Inflammatory macrophage (primary cell): ENCODE data around the gene CHGA.

Experiments
- DNase-seq, 2 donors: peaks; one replicate each; pipeline ENCODE4 v3.0.0-alpha.2; 2020 to 2022

Gene CHGA

DNA sequence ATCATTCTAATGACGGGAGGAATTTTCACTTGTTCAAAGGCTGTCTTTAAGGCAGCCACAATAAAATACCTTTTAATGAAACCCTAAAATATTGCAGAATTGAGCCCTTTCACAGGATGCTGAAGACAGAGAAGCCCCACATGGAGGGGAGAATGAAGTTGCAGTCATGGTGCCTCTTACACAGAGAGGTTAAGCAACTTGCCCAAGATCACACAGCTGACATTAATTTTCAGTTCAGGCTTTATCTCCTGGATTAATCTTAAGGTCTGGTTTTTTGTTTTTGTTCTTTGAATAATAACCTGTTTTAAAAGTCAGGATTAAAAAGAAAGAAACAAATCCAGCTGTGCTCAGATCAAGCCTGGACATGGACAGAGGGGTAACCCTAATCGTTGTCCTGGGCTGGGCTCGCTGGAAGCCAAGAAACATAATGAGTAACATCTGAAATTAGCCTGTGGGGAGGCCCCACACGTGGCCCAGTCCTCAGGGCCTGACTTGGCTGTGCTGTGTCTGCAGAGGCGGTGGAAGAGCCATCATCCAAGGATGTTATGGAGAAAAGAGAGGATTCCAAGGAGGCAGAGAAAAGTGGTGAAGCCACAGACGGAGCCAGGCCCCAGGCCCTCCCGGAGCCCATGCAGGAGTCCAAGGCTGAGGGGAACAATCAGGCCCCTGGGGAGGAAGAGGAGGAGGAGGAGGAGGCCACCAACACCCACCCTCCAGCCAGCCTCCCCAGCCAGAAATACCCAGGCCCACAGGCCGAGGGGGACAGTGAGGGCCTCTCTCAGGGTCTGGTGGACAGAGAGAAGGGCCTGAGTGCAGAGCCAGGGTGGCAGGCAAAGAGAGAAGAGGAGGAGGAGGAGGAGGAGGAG is 8.0 kb downstream of the CHGA start:
- no peak for DNase-seq

GRCh38 chr14:92931681-92932447 is 8.9 kb downstream of the CHGA start:
- no peak for DNase-seq

GRCh38 chr14:92932448-92933395 is 9.8 kb downstream of the CHGA start:
- DNase-seq = no peak

DNA sequence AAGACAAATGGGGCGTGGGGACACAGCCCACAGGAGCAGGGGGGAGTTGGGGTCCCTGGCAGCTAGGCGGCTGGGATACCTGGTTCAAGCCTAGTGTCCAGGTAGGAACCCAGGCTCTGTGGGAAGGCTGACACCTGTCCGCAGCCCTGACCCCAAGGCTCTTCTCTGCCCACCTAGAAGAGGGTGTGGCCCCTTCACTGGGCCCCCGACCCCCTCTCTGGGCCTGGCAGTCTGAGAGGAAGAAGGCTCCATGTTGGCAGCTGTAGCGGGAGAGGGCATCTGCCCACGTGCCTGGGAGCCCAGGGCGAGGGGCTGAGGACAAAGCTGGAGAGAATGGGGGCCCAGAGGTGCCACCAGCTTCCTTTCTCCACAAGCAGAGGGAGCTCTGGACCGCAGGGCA is 10.5 kb downstream of the CHGA start:
- no peak for DNase-seq

- DNase-seq = no peak
Measured at GRCh38 chr14:92934196-92935085, 11.5 kb downstream of the CHGA start.

GRCh38 chr14:92935446-92935845 is 12.5 kb downstream of the CHGA start:
- no peak for DNase-seq

GRCh38 chr14:92936085-92936484 is 13.1 kb downstream of the CHGA start:
- DNase-seq = no peak

DNA sequence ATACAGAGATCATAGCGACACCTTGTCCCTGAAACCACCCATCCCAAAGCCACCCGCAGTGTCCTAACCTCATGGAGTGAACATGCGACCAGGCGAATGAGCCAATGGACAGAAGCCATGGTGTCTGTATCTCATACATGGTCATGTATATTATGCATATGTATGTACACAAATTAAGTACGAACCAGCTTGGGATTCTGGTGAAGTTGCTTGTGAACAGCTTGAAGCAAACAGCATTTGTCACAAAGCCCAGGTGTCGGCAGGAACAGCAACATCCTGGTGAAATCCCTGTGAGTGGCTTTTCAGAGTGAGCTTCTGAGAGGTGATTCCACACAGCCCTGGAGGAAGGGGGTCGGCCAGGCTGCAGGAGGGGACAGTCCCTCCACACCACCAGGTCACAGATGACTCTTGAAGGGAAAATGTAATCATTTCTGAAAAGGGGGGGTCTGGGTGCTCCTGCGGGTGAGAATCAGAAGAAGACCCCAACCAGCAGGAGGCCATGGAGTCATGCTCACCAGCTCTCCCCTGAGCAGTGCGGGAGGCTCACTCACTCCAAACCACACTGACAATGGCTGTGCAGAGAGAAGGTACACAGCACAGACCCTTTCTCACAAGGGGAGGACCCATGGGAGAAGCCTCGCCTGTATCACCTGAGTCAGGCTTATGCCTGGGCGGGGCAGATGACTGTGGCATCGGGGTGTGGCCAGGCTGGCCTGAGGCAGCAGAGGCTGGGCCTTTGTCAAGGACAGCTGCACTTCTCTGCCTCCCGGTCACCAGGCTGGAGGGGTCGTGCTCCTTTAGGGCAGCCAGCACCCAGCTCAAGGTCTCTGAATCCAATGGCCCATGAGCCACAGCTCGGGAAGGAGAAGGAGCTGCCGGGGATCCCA is 14.3 kb downstream of the CHGA start:
- DNase-seq = no peak

DNA sequence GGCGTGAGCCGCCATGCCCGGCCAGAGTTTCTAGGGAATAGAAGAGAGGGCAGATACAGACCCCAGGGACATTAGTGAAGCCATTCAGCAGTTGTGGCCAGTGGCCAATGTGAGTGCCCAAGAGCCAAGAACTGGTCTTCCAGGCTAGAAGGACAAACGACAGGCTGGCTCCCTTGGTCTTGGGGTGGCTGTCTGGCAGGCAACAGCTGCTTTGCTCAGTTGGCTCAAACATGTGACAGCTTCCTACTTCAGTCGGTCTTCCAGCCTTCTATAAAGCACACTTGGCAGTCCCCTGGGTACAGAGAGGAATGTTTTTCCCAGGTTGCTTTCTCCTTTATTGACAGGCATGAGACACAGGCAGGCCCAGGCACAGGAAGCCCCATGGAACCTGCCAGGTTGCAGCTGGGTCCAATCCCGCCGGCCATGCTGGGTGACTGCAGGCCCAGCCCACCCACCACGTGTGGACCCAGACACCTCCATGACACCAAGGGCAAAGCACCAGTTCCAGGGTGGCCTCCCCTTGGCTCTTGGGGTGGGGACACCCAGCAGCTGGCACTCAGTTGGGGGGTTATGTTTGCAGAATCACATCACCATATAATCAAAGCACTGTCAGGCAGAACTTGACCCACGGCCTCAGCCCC is 15.4 kb downstream of the CHGA start:
- DNase-seq = no peak

GRCh38 chr14:92938890-92939671 is 16.1 kb downstream of the CHGA start:
- DNase-seq = no peak

- no peak for DNase-seq
Measured at GRCh38 chr14:92939699-92940098, 16.7 kb downstream of the CHGA start.

DNA sequence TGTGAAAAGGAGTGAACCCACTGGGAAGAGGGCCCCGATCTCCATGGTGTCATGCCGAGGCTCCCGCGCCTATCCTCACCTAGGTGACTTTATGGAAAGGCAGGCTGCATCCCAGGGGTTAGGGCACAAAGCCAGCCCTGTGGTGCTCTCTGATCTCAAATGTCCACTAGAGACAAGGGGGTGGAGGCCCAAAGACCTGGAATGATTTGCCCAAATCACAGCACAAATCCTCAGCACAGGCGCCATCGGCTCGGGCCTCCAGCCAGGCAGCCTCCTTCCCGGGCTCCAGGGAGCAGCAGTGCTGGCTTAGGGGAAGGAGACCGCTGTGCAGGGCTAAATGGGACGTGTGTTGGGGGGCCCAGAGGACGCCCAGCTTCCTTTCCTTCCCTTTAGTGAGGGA is 17.6 kb downstream of the CHGA start:
- DNase-seq = no peak

- DNase-seq = no peak
Measured at GRCh38 chr14:92941531-92941930, 18.6 kb downstream of the CHGA start.

DNA sequence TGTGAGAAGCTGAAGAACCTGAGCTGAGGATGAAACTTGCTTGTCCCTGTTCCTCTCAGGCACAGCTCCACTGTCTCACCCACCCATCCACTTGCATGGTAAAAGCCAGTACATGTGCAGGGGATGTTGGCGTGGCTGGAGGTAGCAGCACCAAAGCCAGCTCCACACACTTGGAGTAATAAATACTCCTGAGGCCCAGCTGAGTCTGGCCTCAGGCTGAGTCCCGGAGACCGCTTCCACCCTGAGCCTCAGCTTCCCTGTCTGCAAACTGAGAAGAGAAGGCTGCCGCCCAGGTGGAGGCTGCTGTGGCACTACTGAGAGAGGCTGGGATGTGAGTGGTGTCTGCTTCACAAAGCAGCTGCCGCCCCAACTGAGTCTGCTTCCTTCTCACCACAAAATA is 19.2 kb downstream of the CHGA start:
- no peak for DNase-seq

DNA sequence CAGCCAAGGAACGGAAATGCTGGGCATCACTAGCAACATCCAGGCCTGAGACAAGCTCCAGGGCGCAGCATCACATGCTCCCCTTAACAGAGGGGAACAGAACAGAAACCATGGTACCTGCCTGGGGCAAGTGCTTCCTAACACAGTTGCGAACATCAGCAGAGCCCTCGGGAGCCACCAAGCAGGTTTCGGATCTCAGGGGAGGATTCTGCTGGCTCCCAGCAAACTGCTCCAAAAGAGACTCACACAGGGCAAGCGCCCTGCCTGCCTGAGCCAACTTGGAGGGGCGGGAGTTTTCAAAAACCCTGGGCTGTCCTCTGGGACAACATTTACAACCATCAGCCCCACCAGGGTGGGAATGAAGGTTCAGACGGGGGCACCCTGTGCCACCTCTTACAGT is 19.6 kb downstream of the CHGA start:
- DNase-seq = no peak

- DNase-seq = no peak
Measured at GRCh38 chr14:92942976-92943710, 20.2 kb downstream of the CHGA start.

DNA sequence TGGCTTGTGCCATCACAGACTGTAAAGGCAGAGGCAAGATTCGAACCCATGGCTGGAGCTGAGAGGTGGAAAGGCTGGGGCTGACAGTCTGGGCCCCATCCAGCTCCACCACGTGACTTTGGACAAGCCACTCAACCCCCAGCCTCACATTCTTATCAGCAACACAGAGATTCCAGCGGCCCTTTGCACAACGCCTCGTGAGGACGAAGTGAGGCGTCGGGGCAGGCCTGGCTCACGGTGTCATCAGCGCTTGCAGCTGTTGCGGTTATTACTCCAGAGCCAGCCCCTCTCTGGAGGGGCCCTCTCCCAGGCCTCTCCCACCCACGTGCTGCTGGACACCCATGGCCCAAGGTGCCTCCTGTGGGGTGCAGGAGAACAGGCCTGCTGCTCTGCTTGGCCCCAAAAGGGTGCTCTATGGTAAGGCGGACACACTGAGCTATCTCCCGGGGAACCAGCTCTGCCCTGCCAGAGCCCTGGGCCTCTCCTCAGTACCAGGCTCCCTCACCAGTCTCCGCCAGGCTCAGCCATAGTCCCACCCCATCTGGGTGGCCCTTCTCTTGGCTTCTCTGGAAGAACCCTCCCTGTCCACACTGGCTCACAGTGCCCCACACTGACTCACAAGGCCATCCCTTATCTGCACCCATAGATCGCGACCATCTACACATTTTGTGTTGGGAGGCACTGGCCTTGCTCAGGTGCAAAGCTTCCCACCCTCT is 21.1 kb downstream of the CHGA start:
- DNase-seq = no peak

GRCh38 chr14:92944976-92945375 is 22.0 kb downstream of the CHGA start:
- no peak for DNase-seq
